ENCODE results near the gene ANKRD63.

GRCh38 chr15:40265355-40265754, 17.5 kb downstream of the ANKRD63 start:
- TF ChIP-seq CTCF (IDR thresholded peaks at IDR 0.05) = no peak
- no peak for TF ChIP-seq POLR2AphosphoS5 (IDR thresholded peaks at IDR 0.05)
- TF ChIP-seq EP300 (IDR thresholded peaks at IDR 0.05) = no peak
- TF ChIP-seq POLR2A (IDR thresholded peaks at IDR 0.05; ENCODE audit: low read depth) = no peak

All from esophagus muscularis mucosa (tissue), 4 donors.